ENCODE results near the gene TEX36.
"Not testable (repeated sequence)": the region's sequence is repeated elsewhere in the genome, so short reads cannot be mapped to it uniquely, and the experiment has no call there.

DNA sequence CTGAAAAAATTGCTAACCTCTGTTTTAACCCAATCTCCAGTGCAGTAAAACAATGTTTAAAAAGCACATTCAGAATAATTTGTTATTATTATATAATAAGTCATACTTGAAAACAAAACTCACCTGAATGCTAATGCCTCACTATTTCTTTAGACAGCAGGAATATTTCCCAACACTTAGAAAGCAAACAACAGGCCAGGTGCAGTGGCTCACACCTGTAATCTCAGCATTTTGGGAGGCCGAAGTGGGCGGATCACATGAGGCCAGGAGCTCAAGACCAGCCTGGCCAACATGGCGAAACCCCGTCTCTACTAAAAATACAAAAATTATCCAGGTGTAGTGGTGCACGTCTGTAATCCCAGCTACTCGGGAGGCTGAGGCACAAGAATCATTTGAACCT lies 13.9 kb upstream of the TEX36 start:
- TF ChIP-seq, protein P1, sequence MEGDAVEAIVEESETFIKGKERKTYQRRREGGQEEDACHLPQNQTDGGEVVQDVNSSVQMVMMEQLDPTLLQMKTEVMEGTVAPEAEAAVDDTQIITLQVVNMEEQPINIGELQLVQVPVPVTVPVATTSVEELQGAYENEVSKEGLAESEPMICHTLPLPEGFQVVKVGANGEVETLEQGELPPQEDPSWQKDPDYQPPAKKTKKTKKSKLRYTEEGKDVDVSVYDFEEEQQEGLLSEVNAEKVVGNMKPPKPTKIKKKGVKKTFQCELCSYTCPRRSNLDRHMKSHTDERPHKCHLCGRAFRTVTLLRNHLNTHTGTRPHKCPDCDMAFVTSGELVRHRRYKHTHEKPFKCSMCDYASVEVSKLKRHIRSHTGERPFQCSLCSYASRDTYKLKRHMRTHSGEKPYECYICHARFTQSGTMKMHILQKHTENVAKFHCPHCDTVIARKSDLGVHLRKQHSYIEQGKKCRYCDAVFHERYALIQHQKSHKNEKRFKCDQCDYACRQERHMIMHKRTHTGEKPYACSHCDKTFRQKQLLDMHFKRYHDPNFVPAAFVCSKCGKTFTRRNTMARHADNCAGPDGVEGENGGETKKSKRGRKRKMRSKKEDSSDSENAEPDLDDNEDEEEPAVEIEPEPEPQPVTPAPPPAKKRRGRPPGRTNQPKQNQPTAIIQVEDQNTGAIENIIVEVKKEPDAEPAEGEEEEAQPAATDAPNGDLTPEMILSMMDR (IDR thresholded peaks at IDR 0.05 in 2 of 3, conservative IDR thresholded peaks at IDR 0.05 in 1 of 3; ENCODE audit: borderline replicate concordance in 1 of 3, insufficient read depth in 1 of 3, low read depth in 2 of 3, low read length in 2 of 3): not testable (repeated sequence)
- TF ChIP-seq ZFX (IDR thresholded peaks at IDR 0.05); RAD21 (IDR thresholded peaks at IDR 0.05; ENCODE audit: low read depth); POLR2A (IDR thresholded peaks at IDR 0.05; ENCODE audit: borderline replicate concordance, extremely low read depth, insufficient read depth, insufficient read length); ZNF274 (IDR thresholded peaks at IDR 0.05; ENCODE audit: low read depth, low read length); POLR2AphosphoS5 (IDR thresholded peaks at IDR 0.05; ENCODE audit: low read depth, low read length); EZH2 (IDR thresholded peaks at IDR 0.05); TCF7L2 (IDR thresholded peaks at IDR 0.05; ENCODE audit: borderline replicate concordance, extremely low read depth, insufficient read depth, insufficient read length): not testable (repeated sequence)
- TF ChIP-seq, protein P2, sequence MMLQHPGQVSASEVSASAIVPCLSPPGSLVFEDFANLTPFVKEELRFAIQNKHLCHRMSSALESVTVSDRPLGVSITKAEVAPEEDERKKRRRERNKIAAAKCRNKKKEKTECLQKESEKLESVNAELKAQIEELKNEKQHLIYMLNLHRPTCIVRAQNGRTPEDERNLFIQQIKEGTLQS (IDR thresholded peaks at IDR 0.05): not testable (repeated sequence)

All from HCT116 (cell line).